Keratinocyte (primary cell): ENCODE results near the gene FOXA2. TPM values are rescaled to one million over a fixed set of nuclear protein-coding genes. Genes with fewer than 3 reads are reported as not detected.

ENCODE experiments used
- DNase-seq: peaks from one replicate; pipeline ENCODE4 v3.0.0-alpha.2; 2011; ENCODE audit warnings: low read depth, missing footprints, low spot score
- FAIRE-seq: peaks from 2 replicates; lab custom pipeline; 2011; peaks lifted over from hg19 to GRCh38; lab: Jason Lieb, UNC
- H2AFZ ChIP-seq: 2 replicates; pipeline ENCODE4 v1.6.0; 2012; ENCODE audit warnings: low read length, control low read depth, inconsistent platforms; ENCODE audit not compliant: control insufficient read depth
- H3K27ac ChIP-seq: 2 replicates; pipeline ENCODE4 v1.5.1; 2011; ENCODE audit warnings: low read length; ENCODE audit not compliant: control insufficient read depth, insufficient read depth
- H3K27me3 ChIP-seq: 3 replicates; pipeline ENCODE4 v1.6.0; 2011; ENCODE audit warnings: low read length; ENCODE audit not compliant: control insufficient read depth, insufficient read depth; ENCODE audit errors: extremely low read depth
- H3K36me3 ChIP-seq, 2 experiments: 2 replicates in 1 of 2; 3 replicates in 1 of 2; pipeline ENCODE4 v1.5.1; 2011; ENCODE audit warnings: low read length in 2 of 2, mild to moderate bottlenecking in 1 of 2; ENCODE audit not compliant: control insufficient read depth in 2 of 2, insufficient read depth in 2 of 2; ENCODE audit errors: extremely low read depth in 1 of 2
- H3K4me1 ChIP-seq: 3 replicates; pipeline ENCODE4 v1.5.1; 2011; ENCODE audit warnings: low read length; ENCODE audit not compliant: control insufficient read depth, insufficient read depth; ENCODE audit errors: extremely low read depth
- H3K4me2 ChIP-seq: 3 replicates; pipeline ENCODE4 v1.6.0; 2011; ENCODE audit warnings: low read depth, low read length; ENCODE audit not compliant: control insufficient read depth, insufficient read depth; ENCODE audit errors: extremely low read depth
- H3K4me3 ChIP-seq, 3 experiments: fragments of 200-600 bp in 1 of 3; sonication (generic) in 1 of 3; 2 replicates in 2 of 3; 3 replicates in 1 of 3; pipeline ENCODE4 v1.5.1; 2011 to 2016; ENCODE audit warnings: low read length in 3 of 3, mild to moderate bottlenecking in 3 of 3, control low read depth in 2 of 3, inconsistent platforms in 1 of 3, low read depth in 1 of 3, mixed read lengths in 1 of 3, mixed run types in 1 of 3, moderate library complexity in 1 of 3; ENCODE audit not compliant: control insufficient read depth in 2 of 3, insufficient read depth in 2 of 3; ENCODE audit errors: extremely low read depth in 1 of 3
- H3K79me2 ChIP-seq: 2 replicates; pipeline ENCODE4 v1.6.0; 2012; ENCODE audit warnings: low read length; ENCODE audit not compliant: control insufficient read depth, insufficient read depth
- H3K9ac ChIP-seq: 3 replicates; pipeline ENCODE4 v1.6.0; 2011; ENCODE audit warnings: low read length; ENCODE audit not compliant: control insufficient read depth, insufficient read depth; ENCODE audit errors: extremely low read depth
- H3K9me1 ChIP-seq: 3 replicates; pipeline ENCODE4 v1.6.0; 2011; ENCODE audit warnings: low read length; ENCODE audit not compliant: control insufficient read depth, insufficient read depth; ENCODE audit errors: extremely low read depth
- H3K9me3 ChIP-seq: 2 replicates; pipeline ENCODE4 v1.5.1; 2012; ENCODE audit warnings: low read depth, low read length; ENCODE audit not compliant: control insufficient read depth
- H4K20me1 ChIP-seq: 3 replicates; pipeline ENCODE4 v1.6.0; 2011; ENCODE audit warnings: low read length; ENCODE audit not compliant: control insufficient read depth, insufficient read depth; ENCODE audit errors: extremely low read depth
- CTCF ChIP-seq, 3 experiments: IDR thresholded peaks in 1 of 3; conservative IDR thresholded peaks in 1 of 3; optimal IDR thresholded peaks in 1 of 3; 2 replicates in 2 of 3; 3 replicates in 1 of 3; pipeline versions ENCODE3 to v1.5.1; 2011; ENCODE audit warnings: low read length in 3 of 3, mild to moderate bottlenecking in 3 of 3, moderate library complexity in 2 of 3, control low read depth in 1 of 3, inconsistent platforms in 1 of 3; ENCODE audit not compliant: insufficient read depth in 2 of 3; ENCODE audit errors: extremely low read depth in 1 of 3
- EZH2 ChIP-seq: IDR thresholded peaks from one replicate; pipeline ENCODE4 v1.6.1; 2012; ENCODE audit warnings: inconsistent platforms, mild to moderate bottlenecking, low read length, moderate library complexity
- dilution Hi-C: fragments of 300-500 bp; cut with MboI; formaldehyde crosslinking; loops from one replicate; pipeline ENCODE4 v1.7.0; 2020; ENCODE audit warnings: low sequenced_read_pairs; ENCODE audit not compliant: extremely low pct_ligation_motif_present
- polyA plus RNA-seq, 5 experiments: library from polyadenylated mRNA; depleted of rRNA in 3 of 5; stranded (reverse) in 3 of 5; stranded (forward) in 1 of 5; unstranded in 1 of 5; fragments of >200 nt; gene quantifications; 1 replicate in 1 of 5; 2 replicates in 3 of 5; 3 replicates in 1 of 5; pipeline versions ENCODE4 v1.2.1 to v1.2.3, GENCODE V29; 2011 to 2012; ENCODE audit warnings: missing spikeins in 2 of 5, low read depth in 1 of 5, low replicate concordance in 1 of 5

The FOXA2 gene
- polyA plus RNA-seq, 1 donor (not counting 4 experiments of a cell fraction or from before 2014, with no cell fraction given) = 0.16 TPM

- Histone ChIP-seq H3K27ac (no peak overlapping the region), H3K9ac (no peak overlapping the region), H3K27me3 (no peaks in the 10 kb centered on the region), H2AFZ (no peak overlapping the region), H3K36me3 (no peaks in the 10 kb centered on the region), H4K20me1 (no peaks in the 10 kb centered on the region), H3K4me1 (no peaks in the 10 kb centered on the region), H3K9me1 (no peaks in the 10 kb centered on the region), H3K79me2 (no peaks in the 10 kb centered on the region), H3K4me2 (no peak overlapping the region), H3K4me3 (no peak overlapping the region), H3K9me3 (no peaks in the 10 kb centered on the region)
- FAIRE-seq (no peak), DNase-seq (no peak)
- TF ChIP-seq CTCF (optimal IDR thresholded peaks at IDR 0.05 in 1 of 3, IDR thresholded peaks at IDR 0.05 in 1 of 3, conservative IDR thresholded peaks at IDR 0.05 in 1 of 3; ENCODE audit: extremely low read depth in 1 of 3, insufficient read depth in 2 of 3, low read length in 3 of 3) = no peak
- no peak for TF ChIP-seq EZH2
- dilution Hi-C loops = no loop called here
These were observed 36.0 kb upstream of the FOXA2 start for GRCh38 chr20:22620342-22620741.

- H4K20me1 ChIP-seq = no peaks in the 10 kb centered on the region
- no peak overlapping the region for H3K4me2 ChIP-seq
- H3K9me1 ChIP-seq = no peaks in the 10 kb centered on the region
- FAIRE-seq (no peak), DNase-seq (no peak)
- no peaks in the 10 kb centered on the region for H3K79me2 ChIP-seq
- no peaks in the 10 kb centered on the region for H3K4me1 ChIP-seq
- no peak overlapping the region for H3K27ac ChIP-seq
- dilution Hi-C loops = no loop called here
- TF ChIP-seq CTCF (optimal IDR thresholded peaks at IDR 0.05 in 1 of 3, IDR thresholded peaks at IDR 0.05 in 1 of 3, conservative IDR thresholded peaks at IDR 0.05 in 1 of 3; ENCODE audit: extremely low read depth in 1 of 3, insufficient read depth in 2 of 3, low read length in 3 of 3) (no peak), EZH2 (no peak)
- H2AFZ ChIP-seq = no peak overlapping the region
- no peak overlapping the region for H3K9ac ChIP-seq
- H3K9me3 ChIP-seq = no peaks in the 10 kb centered on the region
- no peaks in the 10 kb centered on the region for H3K36me3 ChIP-seq
- H3K4me3 ChIP-seq = no peak overlapping the region
- no peaks in the 10 kb centered on the region for H3K27me3 ChIP-seq
These were observed 35.4 kb upstream of the FOXA2 start for GRCh38 chr20:22619806-22620205.
